CD4-positive, alpha-beta T cell treated with Interleukin-6 for 4 hours (primary cell): Measurements from ENCODE around the gene BTBD16.

ENCODE experiments used
- DNase-seq: peaks from one replicate; pipeline ENCODE4 v3.0.0-alpha.2; 2020; ENCODE audit warnings: mixed read lengths

Gene BTBD16

DNA sequence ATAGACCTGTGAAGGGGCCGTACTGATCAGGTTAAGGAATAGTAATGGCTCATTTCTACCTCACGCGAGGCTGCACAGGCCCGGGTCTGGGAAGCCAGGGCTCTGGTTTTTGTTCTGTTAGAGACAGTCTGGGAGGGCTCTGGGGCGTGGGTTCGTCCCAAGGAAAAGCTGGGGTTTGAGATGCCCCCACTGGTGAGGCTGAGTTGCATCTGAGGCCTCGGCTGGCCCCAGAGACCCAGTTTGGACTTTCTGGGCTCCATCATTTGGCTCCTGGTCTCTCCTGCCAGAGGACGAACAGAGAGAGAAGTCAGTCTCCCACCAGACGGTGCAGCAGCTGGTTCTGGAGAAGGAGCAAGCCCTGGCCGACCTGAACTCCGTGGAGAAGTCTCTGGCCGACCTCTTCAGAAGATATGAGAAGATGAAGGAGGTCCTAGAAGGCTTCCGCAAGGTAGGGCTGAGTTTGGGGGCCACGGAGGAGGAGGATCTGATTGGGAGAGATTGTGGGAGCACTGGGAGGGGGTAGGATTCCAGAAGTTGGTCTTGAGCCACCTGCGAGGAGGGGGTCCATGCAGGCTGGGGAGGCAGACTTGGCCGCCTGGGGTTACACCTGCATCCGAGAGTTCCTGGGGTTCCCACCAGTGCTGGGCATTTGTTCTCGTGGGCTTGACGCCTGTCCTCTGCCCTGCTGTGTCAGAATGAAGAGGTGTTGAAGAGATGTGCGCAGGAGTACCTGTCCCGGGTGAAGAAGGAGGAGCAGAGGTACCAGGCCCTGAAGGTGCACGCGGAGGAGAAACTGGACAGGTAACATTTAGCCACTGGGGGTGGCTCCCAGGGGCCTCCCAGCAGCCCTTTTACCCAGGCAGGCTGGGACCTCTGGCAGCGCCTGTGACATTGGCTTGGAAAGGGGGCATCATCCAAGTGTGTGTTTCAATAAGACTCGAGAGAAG, 22.5 kb upstream of the BTBD16 start:
- no peak for DNase-seq

GRCh38 chr10:122249303-122249850, 21.7 kb upstream of the BTBD16 start:
- no peak for DNase-seq

- DNase-seq = no peak
Measured at GRCh38 chr10:122249991-122250750, 20.9 kb upstream of the BTBD16 start.

- DNase-seq = no peak
Measured at GRCh38 chr10:122251459-122252255, 19.4 kb upstream of the BTBD16 start.

DNA sequence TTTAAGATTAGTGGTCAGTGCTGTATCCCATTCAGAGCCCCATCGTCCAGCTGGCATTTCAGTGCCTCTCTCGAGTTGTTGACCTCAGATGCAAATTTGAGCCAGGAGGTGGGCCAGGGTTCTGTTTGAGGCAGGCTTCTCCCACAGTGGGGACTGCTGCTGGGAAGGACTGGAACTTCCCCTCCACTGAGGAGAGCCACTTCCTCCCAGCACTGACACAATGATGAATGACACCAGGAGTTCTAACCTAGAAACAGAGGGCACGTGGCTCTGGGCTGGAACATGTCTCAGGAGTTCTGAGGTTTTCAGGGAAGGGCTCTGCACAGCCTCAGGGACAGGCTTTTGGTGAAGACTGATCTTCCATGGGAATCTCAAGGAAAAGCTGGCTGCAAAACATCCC, 18.3 kb upstream of the BTBD16 start:
- no peak for DNase-seq

DNA sequence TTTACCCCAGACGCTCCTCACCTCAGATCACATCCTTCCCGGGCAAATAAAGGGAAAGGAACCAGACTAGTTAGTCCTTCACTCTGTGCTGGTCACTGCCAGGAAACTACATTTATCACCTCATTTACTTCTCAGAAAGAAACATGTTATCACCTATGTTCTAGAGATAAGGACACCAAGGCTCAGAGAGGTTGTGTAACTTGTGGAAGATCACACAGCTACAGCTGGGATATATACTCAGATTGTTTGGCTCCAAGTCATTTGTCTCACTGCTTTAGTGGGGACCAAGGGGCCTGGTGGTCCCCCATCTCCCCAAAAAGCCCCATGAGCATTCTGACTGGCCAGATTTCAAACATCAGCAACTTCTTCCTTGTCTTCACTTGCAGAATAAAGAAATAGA, 17.5 kb upstream of the BTBD16 start:
- no peak for DNase-seq

GRCh38 chr10:122254831-122255230, 16.3 kb upstream of the BTBD16 start:
- no peak for DNase-seq

DNA sequence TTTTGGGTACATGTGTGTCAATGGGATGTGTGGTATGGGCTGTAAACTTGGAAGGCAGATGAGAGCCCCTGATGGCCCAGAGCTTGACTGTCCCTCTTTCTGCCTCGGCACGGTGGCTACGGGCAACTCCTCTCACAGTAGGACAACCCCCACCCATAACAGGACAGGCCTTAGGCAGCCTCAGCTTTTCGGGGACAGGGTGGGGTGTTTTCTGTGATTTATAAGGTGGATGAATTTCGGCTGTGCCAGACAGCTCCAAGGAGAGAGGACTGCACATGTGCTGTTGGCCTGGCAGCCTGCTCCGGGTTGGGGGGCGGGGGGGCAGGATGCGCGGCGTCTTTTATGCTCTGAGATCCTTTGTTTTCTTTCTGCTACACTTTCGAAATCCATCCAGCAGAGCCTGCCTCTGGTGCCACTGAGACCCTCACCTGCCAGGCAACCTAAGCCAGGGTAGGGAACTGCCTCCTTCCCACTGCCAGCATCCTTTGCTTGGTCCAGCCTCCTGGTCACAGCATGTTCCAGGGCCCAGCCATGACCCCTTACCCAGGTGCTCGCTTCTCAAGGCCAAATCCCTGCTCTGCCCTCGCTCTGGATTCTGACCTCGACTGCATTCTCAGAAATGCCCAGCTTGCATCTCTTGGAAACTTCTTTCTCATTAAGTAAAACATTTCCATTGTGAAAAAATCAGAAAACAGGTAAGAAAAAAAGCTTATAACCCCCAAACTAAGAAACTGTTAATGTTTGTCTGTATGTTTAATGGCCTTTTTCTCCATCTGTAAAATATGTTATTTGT, 15.4 kb upstream of the BTBD16 start:
- no peak for DNase-seq

GRCh38 chr10:122257041-122257440, 14.1 kb upstream of the BTBD16 start:
- no peak for DNase-seq

DNA sequence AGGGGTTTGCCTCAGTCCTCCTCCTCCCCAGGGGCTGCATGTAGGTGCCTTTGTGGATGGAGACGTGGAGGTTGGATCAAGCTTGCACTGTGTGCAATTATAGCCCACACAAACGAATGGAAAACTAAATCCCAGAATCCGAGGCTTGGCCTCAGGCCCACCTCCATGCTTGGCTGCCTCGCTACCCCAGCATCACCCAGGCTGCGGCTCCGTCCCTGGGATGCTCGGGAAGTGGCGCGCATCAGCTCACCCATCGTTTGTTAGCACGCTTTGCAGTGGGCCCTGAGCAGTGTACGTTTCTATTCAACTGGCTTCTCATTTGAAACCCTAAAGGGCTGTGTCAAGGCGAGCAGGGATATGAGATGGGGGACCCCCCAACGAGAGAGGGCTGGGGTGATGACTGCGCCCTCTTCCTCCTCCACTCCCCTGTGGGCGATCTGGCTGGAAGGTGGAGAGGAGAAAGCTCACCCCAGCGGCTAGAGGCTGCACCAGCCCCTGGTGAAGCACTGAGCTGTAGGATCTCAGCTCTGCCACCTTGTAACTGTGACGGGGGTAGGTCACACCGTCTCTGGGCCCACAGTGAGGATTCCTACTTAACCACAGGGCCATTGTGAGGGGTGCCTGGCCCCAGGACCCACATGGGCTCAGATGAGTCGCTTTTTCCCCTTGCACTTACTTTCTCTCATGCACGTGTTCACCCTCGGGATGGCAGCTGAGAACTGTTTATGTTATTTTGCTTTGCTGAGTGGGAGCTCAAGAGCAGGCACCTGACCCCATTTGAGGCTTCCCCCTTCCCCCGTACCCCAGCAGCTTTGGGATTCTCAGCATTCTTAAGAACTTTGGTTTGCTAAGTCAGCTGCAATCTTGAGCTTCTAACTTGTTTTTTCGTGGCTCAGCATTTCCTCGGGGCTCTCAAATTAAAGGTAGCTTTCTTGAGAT, 12.7 kb upstream of the BTBD16 start:
- no peak for DNase-seq

DNA sequence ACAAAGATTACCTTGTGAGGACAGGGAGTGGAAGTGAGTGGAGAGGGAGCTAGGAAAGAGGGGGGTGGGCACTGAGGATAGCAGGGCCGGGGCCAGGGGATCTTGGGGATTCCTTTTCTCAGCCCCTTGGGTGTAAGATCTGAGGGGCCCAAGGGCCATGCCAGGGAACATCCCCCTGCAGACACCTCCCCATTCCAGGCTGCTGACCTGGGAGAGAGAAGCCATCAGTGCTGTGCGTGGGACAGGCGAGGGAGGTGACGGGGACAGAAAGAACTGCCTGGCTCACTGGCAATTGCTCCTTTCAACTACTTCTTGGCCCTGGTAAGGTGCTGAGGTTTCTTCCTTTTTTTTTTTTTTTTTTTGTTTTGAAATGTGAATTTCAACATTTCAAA, 12.0 kb upstream of the BTBD16 start:
- no peak for DNase-seq

DNA sequence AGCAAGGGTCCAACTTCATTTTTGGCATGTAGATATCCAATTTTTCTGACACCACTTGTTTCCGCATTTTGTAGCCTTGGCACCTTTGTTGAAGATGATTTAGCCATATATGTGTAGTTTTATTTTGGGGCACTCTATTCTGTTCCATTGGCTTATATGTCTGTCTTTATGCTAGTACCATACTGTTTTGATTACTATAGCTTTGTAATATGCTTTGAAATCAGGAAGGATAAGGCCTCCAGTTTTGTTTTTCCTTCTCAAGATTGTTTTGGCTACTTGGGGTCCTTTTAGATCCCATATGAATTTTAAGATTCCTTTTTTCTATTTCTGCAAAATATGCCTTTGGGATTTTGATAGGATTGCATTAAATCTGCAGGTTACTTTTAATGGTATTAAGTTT, 9.5 kb upstream of the BTBD16 start:
- no peak for DNase-seq

- DNase-seq = no peak
Measured at GRCh38 chr10:122263971-122264370, 7.1 kb upstream of the BTBD16 start.

DNA sequence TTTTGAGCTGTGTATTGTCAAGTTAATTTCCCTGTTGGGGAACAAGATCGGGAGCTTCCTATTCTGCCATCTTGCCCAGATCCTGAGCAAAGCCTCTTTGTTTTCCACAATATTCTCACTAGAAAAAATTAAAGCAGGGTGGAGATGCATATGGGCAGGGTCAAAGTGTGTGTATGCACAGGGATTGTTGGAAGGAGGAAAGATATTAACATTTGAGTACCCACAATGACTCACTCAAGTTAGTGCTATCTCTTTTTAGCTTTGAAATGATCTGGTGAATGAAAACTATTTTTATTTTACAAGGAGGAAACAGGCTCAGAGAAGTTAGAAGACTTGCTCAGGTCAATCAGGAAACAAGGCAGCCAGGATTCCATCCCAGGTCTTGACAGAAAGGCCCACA, 6.7 kb upstream of the BTBD16 start:
- DNase-seq = no peak

DNA sequence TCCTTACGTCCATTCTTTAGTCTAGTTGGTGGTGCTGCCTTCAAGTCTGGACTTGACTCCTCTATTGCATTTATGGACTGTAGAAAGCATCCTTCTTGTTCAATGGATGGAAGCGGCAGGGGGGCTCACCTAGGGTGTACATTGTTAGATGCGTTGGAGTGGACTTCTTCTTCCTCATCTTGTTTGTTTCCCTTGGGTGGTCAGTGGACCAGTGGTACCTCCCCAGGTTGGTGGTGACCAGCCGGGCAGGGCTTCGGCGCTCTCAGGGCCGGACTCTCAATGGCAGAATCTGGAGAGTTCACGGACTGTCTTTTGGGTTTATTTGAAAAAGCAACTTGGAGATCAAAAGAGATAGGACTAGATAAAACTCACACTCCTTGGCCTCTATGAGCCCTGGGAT, 6.2 kb upstream of the BTBD16 start:
- DNase-seq = no peak

- no peak for DNase-seq
Measured at GRCh38 chr10:122265896-122266295, 5.2 kb upstream of the BTBD16 start.

GRCh38 chr10:122267849-122268737, 3.0 kb upstream of the BTBD16 start:
- peak; percentile 47 for DNase-seq

DNA sequence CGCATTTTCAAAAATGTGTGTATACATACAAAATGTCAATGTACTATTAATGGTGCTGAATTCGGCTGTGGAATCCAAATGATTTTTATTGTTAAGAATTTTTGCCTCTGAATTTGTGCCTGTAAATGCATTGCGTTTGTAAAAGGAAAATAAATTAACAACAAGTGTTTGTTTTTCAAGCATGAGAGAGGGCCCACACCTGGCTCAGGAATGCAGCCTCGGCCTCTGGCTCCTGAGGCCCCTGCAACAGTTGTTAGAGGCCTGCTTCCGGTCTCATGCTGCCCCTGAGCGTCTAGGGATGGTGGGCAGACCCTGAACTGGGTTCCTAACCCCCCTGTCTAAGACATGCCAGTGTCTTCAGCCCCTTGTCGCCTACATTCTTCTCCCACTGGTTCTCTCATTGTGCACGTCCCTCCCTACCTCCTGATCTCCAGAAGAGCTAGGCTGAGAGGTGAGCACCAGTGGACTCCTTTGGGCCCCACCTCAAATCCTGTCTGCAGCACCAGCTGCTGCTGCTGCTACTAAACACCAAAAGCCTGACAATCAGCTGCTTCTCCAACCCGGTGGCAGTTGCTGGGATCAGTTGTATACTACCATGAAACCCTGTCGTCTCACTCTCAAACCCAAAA, 1.9 kb upstream of the BTBD16 start:
- no peak for DNase-seq

- no peak for DNase-seq
Measured at GRCh38 chr10:122273966-122274545, 3.0 kb downstream of the BTBD16 start.
